Kidney capillary endothelial cell (primary cell): Measurements from ENCODE around the gene LRRN4.

Experiments
- DNase-seq: peaks from one replicate; pipeline ENCODE4 v3.0.0-alpha.2; 2018; ENCODE audit warnings: low spot score

Gene LRRN4

DNA sequence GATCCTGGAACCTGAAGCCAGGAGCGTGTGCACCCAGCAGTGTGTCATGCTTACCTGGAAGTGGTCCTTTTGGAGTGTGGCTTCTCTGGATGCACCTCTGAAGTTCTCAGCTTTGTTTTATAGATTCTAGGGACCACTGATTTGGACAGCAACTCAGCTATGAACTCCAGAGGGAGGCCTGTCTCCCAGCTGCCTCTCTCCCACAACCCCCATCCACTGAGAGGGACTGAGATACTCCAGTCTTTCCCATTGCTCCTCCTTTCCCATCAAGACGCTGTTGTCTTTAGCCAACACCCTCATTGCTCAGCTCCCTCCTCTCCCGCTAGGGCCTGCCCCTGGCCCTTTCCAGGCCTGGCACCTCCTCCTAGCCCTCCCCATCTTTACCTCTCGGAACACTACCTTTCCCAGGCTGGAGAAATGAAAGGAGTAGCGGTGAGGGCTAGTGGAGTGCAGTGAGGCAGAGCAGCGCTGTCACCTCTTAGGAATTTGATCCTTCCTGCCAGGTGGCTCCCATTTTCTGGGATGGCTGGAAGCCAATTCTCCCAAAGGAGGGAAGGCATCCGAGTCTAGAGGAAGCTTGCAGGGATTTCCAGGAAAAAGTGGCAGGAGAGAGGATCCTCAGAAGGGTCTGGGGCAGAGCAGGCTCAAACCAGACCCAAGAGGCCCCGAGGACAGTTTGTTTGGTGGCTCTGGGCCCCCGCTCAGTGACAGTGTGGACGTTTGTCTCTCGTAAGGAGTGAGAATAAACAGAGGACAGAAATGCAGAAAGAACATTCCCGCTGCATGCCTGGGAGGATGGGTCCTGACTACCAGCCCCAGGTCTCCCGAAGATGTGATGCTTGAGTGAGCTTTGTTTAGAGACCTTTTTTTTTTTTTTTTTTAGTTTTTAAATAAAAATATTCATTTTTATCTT, at the start of gene LRRN4:
TSS of gene LRRN4 (minus strand) at position 285 of the 913 bp plus-strand sequence. CDS start 1,261 bp downstream, outside the sequence.
- DNase-seq: peak; percentile 27

DNA sequence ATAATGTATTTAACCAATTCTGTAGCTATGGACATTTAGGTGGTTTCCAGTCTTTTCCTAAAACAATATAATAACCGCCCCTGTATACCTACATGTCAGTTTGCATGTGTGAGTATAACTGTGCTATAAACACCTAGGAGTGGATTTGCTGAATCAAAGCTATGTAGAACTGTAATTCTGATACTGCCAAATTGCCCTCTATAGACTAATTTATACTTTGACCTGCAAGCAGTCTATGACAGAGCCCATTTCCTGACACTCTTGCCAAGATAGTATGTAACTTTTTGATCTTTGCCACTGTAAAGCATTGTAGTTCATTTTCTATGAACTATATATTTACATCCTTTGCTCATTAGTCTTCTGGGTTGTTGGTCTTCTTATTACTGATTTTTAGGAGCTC, 49.4 kb upstream of the LRRN4 start:
- DNase-seq: no peak

DNA sequence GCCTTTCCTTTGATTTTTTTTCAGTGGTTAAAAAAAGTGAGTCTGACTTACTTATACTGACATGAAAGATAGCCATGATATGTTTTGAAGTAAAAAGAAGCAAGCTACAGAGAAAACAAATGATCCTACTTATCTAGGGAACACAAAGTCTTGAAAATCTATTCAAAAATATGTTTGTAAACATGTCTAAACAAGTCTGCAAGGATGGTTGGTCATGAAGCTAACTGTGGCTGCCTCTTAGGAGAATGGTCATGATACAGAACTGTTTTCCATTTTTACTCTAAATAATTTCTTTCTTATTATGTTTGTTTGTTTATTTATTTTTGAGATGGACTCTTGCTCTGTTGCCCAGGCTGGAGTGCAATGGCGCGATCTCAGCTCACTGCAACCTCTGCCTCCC, 47.5 kb upstream of the LRRN4 start:
- DNase-seq: no peak

DNA sequence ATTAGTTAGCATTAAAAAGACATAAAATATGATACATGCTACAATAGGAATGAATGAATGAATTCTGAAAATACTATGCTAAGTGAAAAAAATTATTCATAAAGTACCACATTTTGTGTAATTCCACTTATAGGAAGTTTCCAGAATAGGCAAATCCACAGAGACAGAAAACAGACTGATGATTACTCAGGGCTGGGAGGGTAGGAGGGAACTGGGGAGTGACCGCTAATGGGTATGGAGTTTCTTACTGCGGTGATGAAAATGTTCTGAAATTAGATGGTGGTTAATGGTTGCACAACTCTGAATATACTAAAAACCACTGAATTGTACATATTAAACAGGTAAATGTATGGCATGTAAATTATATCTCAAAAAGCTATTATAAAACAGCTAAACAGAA, 46.4 kb upstream of the LRRN4 start:
- DNase-seq: no peak

DNA sequence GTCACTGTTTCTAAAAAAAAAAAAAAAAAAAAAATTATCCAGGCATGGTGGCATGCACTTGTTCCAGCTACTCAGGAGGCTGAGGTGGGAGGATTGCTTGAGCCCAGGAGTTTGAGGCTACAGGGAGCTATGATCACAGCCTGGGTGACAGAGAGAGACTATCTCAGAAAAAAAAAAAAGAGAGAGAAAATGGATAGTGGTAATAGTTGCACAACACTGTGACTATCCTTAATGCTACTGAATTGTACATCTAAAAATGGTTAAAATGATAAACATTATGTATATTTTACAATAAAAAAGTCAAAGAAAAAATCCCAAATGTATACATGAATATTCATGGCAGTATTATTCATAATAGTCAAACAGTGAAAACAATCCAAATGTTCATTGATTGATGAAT, 46.0 kb upstream of the LRRN4 start:
- DNase-seq: no peak

DNA sequence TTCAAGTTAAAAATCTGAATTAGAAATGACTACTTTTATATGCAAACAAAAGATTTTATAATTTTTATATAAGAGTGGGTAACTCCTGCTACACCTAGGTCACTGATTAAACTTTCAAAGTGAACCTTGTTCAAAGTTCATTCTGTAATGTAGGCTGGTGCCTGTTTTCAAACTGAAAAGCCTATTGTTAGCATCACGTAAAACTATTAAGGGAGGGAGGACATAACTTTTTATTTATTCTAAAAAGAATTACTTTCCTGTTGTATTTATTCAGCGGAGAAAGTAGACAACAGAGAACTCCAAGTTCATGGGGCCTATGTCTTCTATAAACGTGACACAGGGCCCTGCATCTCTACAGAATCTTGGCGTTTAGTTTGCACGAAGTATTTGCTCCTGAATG, 41.5 kb upstream of the LRRN4 start:
- DNase-seq: no peak

DNA sequence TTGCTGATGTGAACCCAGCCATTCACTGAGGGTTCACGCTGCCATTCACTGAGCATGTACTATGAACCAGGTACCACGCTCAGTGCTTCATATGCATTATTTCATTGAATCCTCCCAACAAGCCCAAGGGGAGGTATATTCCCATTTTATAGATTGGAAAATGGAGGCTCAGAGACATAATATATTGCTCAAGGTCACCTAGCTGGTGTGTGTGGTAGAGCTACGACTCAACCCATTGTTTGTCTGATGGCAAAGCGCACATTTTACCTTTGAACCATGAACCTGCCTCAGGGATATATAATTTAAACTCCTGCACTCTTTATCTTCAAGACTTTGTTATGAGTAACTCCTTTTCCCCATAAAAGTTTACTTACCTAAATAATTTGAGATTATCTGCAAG, 40.7 kb upstream of the LRRN4 start:
- DNase-seq: no peak

DNA sequence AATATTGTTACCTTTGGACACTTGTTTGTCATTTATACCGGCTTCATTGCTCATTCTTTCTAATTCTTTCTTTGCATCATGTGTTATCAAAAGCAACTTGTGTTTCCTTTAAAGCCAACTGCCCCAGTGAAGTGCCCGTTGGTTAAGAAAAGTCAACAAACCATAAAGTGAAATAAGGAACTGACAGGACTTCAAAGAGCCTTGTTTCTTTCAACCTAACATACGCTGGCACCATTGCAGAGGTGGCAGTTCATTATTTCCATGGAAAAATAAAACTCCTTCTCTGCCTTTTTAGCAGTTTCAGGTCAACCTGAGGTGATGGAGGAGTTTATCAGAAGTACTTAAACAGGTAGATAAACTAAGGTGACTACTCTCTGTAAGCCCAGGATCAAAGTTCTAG, 40.2 kb upstream of the LRRN4 start:
- DNase-seq: no peak

DNA sequence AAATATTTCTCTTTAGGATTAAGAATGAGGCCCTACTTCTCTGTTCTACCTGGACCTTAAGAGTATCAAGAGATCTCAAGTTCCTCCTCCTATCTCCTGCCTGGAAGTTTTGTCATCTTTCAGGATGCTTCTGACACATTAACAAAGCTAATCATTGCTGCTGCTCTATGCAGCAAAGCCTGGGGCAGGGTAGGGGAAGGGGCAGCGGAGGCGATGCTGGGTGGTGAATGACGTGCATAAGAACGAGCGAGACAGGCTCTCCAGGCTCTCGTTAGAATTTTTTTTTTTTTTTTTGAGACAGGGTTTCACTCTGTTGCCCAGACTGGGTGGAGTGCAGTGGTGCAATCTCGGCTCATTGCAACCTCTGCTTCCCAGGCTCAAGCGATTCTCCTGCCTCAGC, 37.8 kb upstream of the LRRN4 start:
- DNase-seq: no peak

DNA sequence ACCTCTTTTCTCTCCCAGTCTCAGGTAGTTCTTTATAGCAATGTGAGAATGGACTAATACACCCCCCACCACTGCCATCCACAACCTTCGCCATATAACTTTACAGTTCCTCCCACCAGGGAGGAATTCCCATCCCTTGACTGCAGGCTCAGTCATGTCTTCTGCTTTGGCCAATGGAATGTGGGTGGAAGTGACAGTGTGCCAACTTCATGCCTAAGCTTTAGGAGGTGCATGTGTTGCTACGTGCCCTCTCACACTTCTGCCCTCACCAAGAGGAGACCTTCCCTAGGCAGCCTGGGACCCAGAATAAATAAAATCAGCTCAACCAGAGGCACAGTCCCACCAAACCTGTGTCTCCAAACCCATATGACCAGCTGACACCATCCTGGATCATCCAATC, 33.0 kb upstream of the LRRN4 start:
- no peak for DNase-seq

DNA sequence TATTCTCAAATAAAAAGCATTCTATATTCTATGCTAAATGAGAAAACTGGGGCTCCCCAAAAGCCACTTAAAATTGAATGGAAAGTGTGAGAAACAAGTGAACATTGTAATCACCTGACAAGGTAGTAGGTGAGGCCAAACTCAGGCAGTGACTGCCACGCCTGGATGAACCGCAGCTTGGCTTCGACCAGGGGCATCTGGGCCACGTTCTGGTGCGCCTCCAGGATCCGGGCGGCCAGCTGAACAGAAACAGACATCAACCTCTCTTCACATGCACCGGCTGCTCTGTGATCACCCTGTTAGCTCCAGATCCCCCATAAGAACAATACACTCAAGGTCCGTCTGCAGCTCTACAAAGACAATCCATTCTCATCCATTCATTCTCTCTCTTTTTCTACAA, 30.1 kb upstream of the LRRN4 start:
- no peak for DNase-seq

DNA sequence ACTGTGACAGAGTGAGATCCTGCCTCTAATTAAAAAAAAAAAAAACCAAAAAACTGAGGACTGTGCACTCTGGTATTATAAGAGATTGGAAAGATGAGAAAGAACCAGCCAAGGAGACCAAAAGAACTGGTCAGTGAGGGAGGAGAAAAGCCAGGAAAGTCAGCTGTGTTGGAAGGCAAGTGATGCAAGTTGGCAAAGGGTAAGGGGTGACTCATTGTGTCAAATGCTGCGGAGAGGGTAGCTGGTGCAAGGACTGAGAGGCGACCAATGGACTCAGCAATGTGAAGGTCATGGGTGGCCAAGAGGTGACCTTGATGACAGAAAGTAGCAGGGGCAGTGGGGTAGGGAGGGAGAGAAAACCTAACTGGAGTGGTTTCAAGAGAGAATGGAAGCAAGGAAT, 27.4 kb upstream of the LRRN4 start:
- no peak for DNase-seq

DNA sequence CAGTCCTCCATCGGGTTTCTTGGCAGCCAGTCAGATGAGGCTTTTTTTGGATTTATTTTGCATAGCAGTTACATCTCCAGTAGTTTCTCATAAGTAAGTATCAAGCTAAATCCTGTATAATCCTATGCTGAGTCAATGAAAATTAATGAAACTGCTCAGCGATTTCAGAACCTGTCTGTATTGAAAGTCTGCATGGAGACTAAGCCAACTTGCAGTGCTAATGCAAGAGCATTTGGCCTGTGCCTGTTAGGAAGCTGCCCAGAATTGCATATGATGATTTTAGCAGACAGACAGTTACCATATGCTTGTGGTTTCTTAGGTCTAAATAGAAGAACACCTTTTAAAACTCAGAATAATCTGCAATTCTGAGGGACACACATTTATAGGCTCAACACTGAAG, 25.2 kb upstream of the LRRN4 start:
- no peak for DNase-seq

DNA sequence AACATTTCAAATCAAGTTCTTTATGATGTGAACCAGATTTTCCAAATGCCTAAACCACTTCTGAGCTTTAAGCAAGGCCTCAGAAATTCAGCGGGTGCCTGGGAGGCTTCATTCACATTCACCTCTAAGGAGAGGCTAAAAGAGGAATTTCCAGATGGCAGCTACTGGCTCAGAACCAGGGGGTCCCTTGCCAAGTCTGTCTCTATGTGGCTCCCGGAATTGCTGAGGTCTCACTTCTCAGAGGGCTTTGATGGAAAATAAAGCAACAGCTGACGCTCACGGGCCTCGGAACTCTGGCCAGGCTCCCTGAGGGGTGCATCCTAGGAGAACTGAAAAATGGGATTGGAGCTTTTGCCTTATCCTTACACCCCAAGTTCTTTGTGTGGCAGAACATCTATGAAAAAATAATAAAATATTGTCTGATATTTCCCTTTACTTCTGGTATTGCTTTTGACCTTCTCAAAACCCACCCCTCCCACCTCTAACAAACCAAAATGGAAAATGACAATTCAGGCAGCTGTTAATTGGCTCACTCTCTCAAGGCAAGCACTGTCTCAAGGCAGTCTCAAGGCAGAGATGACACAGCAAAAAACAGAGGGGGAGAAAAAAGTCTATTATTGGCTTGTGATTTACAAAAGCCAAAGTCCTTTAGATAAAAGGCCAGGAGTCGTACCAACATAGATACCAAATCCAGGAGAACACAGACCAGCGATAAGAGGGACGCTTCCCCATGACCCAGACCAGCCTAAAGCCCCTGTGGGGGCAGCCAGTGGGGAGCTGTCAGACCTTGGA, 21.8 kb upstream of the LRRN4 start:
- DNase-seq: no peak

DNA sequence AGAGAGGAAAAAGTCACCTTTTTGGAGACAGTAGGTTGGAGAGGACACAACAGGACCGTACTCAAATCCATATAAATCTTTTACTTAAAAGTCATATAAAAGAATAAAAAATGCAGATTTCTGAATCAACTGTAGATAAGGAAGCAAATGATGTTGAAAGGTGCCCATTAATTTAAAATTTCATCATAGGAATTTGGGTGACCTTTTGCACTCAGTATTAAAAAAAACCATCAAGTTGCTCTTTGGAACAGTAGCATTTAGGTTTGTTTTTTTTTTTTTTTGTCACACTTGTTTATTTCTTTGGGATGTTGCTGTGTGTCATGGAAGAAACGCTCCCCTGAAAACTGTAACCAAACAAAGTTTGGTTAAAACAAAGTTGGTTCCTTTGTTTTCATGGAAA, 20.9 kb upstream of the LRRN4 start:
- DNase-seq: no peak

DNA sequence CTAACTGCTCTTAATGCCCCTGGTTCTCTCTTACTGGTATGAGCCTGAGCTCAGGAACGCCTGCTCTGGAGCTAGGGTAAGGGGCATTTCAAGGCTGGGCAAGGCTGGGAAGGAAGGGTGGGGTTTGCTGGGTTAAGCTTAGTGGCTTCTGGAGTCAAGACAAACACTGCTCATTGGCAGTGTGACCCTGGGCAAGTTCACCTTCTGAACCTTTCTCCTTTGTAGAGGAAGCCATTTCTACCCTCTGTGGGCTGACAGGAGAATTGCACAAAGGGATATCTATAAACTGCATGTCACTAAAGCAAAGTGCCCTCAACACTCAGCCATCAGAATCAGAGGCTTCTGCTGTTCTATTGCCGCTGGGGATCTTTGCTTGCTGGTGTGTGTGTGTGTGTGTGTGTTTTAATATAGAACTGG, 20.3 kb upstream of the LRRN4 start:
- DNase-seq: peak; percentile 46

DNA sequence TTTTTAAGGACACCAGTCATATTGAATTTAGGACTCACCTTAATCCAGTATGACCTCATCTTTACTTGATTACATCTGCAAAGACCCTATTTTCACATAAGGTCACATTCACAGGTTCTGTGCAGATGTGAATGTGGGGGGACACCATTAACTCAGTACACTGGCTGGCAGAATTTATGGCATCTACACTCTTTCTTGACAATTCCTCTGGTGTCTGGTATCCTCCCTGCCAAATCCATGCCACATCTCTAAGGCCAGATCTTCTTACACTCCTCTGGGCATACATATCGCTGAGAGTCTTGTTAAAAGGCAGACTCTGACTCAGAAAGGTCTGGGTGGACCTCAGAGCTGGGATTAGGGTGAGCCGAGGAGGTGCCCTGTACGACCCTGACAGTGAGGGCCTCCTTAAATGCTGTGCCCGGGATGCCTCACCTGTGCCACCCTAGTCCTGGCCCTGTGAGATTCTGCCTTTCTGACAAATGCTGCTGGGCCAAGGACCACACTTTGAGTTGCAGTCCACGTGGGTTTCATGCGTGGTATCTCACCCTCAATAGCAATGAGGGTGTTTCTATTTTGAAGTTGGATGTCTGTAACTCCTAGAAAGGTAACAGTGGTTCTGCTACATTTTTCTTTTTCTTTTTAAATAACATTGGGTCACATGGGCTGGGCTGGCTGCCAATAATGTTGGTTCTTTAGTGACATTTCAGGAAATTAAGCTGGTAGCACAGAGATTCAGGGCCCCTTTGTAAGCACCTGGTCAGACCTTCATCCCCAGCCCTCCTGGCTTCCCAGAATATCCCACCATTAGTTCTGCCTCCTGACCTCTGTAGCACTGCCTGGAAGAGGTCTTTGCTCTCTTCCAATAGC, 17.2 kb upstream of the LRRN4 start:
- no peak for DNase-seq

DNA sequence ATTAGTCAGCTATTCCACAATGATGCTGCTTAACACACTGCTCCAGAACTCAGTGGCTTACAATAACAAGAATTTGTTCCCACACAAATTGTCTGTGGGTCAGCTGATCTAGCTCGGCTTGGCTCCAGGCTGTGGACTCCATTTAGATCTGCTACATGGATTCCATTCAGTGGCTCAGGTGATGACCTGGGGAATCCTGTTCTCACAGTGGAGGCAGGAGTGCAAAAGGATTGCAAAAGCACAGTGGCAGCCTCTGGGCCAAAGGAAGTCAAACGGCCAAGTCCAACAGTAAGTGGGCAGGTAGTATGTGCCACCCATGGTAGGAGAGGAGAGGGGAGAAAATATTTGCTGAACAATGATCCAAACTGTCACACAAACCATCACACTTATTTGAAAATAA, 15.8 kb upstream of the LRRN4 start:
- no peak for DNase-seq

DNA sequence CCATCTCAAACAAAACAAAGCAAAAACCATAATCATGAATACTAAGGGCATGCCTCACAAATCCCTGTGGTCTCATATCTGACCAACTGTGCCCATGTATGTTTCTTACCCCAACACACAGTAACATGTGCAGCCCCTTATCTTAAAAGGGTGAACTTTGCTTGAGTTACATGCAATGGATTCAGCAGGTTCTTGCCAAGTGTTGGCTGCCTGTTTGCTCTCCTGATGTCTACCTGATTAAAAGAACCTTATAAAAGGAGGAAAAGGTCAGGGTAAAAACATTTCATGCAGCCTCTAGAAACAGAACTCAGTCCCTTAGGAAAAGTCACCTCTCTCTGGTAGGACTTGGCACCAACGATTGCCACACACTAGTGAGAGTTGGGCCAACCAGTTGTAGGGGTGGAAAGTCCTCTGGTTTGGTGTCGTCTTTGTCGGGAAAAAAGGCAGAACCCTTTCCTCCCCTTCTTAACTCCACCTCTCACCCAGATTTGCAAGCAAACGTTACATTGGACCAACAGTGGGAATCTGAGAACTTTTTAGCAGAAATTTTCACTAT, 14.0 kb upstream of the LRRN4 start:
- no peak for DNase-seq

DNA sequence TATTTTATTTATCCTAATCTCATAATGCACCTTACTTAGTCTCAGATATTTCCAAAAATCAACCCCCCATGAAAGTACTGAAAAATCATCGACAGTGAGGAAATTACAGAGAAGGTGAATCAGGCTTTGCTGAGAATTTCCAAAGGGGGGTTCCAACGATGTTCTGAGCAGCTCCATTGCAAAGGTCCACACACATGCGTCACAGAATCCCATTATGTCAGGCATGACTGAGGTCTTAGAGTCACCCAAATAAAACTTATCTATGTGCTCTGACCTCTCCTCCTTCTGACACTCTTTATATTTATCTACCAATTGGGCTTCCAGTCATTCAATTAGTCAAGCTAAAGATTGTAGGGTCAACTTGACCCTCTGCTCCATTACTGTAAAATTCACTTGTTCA, 12.7 kb upstream of the LRRN4 start:
- DNase-seq: no peak

DNA sequence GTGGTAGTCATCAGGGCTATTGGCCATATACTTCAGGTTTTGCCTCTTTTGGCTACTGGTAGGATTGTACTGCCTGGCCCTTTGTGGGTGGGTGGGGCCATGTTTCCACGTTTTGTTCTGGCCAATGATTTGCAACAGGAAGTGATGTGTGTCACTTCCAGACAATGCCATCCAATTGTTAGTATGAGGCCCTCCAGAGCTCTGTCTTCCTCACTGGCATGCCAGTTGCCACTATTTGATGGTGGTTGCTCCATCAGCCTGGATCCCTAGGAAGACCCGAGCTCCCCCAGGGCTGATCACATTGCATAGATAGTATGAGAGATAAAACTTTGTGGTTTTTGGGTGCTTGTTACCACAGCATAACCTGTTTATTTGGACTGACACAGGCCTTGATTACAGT, 7.7 kb upstream of the LRRN4 start:
- no peak for DNase-seq

DNA sequence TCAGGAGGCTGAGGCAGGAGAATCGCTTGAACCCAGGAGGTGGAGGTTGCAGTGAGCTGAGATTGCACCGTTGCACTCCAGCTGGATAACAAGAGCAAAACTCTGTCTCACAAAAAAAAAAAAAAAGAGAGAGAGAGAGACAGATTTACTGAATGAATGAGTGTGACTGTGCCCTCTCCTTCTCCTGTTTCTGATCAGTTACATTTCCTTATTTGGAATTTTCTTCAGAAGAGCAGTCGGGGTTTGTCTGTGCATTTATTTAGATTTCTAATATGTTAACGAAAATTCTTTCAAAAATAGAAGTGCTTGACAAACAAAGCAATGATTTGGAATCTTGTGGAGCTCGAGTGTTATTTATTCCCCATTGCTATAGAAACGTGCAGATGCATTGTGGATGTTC, 6.4 kb upstream of the LRRN4 start:
- DNase-seq: no peak
